Dendritic cell treated with granulocyte-macrophage colony-stimulating factor and Interleukin-4, amounts not matched to agents 40 ng/mL and 50 ng/mL, for 4 days (primary cell): Measurements from ENCODE around the gene NR1H2.

Experiments used
- H3K27ac Mint-ChIP-seq: one replicate; pipeline ENCODE4 v1.8.0; 2022; ENCODE audit warnings: mild to moderate bottlenecking, mixed read lengths
- H3K27me3 Mint-ChIP-seq: one replicate; pipeline ENCODE4 v1.8.0; 2022; ENCODE audit warnings: mild to moderate bottlenecking, mixed read lengths
- H3K36me3 Mint-ChIP-seq: one replicate; pipeline ENCODE4 v1.8.0; 2022; ENCODE audit warnings: low read depth, mixed read lengths
- H3K4me1 Mint-ChIP-seq: one replicate; pipeline ENCODE4 v1.8.0; 2022; ENCODE audit warnings: low read depth, mixed read lengths
- H3K4me3 Mint-ChIP-seq: one replicate; pipeline ENCODE4 v1.8.0; 2022; ENCODE audit warnings: mild to moderate bottlenecking, moderate library complexity, mixed read lengths
- H3K9me3 Mint-ChIP-seq: one replicate; pipeline ENCODE4 v1.8.0; 2022; ENCODE audit warnings: mixed read lengths
- intact Hi-C: fragments of 100-400 bp; cut with micrococcal nuclease; formaldehyde crosslinking; loops from one replicate; pipeline ENCODE4 v1.15.0; 2022

NR1H2 gene

GRCh38 chr19:50413531-50413930 is 37.3 kb downstream of the NR1H2 start:
- peaks cover 69% of the 10 kb centered on the region for H3K36me3 Mint-ChIP-seq
- peaks cover 7% of the 10 kb centered on the region for H3K27me3 Mint-ChIP-seq
- H3K27ac Mint-ChIP-seq, result no peak overlapping the region
- no peak overlapping the region for H3K4me3 Mint-ChIP-seq
- H3K4me1 Mint-ChIP-seq, result peaks cover 34% of the 10 kb centered on the region
- no peaks in the 10 kb centered on the region for H3K9me3 Mint-ChIP-seq
- intact Hi-C loops, result no loop called here

GRCh38 chr19:50414864-50415660 is 38.8 kb downstream of the NR1H2 start:
- Mint-ChIP-seq H3K36me3 (peaks cover 56% of the 10 kb centered on the region), H3K27ac (peak overlapping the region; percentile 86), H3K4me3 (no peak overlapping the region), H3K9me3 (no peaks in the 10 kb centered on the region), H3K4me1 (peaks cover 49% of the 10 kb centered on the region), H3K27me3 (peaks cover 22% of the 10 kb centered on the region)
- intact Hi-C loops, result loop anchor here (1.0 to 5.0 kb wide), 3 partner anchors 16 to 47 kb away; no protein-coding TSS in a partner anchor

GRCh38 chr19:50415661-50416033 is 39.4 kb downstream of the NR1H2 start:
- Mint-ChIP-seq H3K36me3 (peaks cover 51% of the 10 kb centered on the region), H3K27me3 (peaks cover 27% of the 10 kb centered on the region), H3K4me1 (peaks cover 52% of the 10 kb centered on the region), H3K9me3 (no peaks in the 10 kb centered on the region), H3K4me3 (peak overlapping the region; percentile 32), H3K27ac (peak overlapping the region; percentile 86)
- intact Hi-C loops, result loop anchor here (1.0 to 5.0 kb wide), 2 partner anchors 16 to 47 kb away; no protein-coding TSS in a partner anchor

- peaks cover 31% of the 10 kb centered on the region for H3K27me3 Mint-ChIP-seq
- H3K36me3 Mint-ChIP-seq, result peaks cover 44% of the 10 kb centered on the region
- H3K4me1 Mint-ChIP-seq, result peaks cover 52% of the 10 kb centered on the region
- intact Hi-C loops, result loop anchor here (5.0 kb wide), 1 partner anchor 46 kb away; no protein-coding TSS in a partner anchor
- peak overlapping the region; percentile 86 for H3K27ac Mint-ChIP-seq
- H3K9me3 Mint-ChIP-seq, result no peaks in the 10 kb centered on the region
- H3K4me3 Mint-ChIP-seq, result peak overlapping the region; percentile 32
Measured at GRCh38 chr19:50416034-50416977, 40.0 kb downstream of the NR1H2 start.

GRCh38 chr19:50417111-50418081 is 41.1 kb downstream of the NR1H2 start:
- no peak overlapping the region for H3K4me3 Mint-ChIP-seq
- no peaks in the 10 kb centered on the region for H3K9me3 Mint-ChIP-seq
- H3K27ac Mint-ChIP-seq, result no peak overlapping the region
- intact Hi-C loops, result loop anchor here (5.0 kb wide), 1 partner anchor 45 kb away; no protein-coding TSS in a partner anchor
- H3K27me3 Mint-ChIP-seq, result peaks cover 31% of the 10 kb centered on the region
- peaks cover 52% of the 10 kb centered on the region for H3K4me1 Mint-ChIP-seq
- peaks cover 33% of the 10 kb centered on the region for H3K36me3 Mint-ChIP-seq

- intact Hi-C loops, result loop anchor here (5.0 kb wide), 1 partner anchor 44 kb away; no protein-coding TSS in a partner anchor
- Mint-ChIP-seq H3K4me1 (peaks cover 52% of the 10 kb centered on the region), H3K27me3 (peaks cover 31% of the 10 kb centered on the region), H3K4me3 (peak within 1 kb of the TSS; percentile 39), H3K9me3 (no peaks in the 10 kb centered on the region), H3K36me3 (peaks cover 23% of the 10 kb centered on the region), H3K27ac (peak within 1 kb of the TSS; percentile 8)
Measured at GRCh38 chr19:50418176-50419021, 42.1 kb downstream of the NR1H2 start, which contains the start of gene SPIB. Gene SPIB (plus strand): TSS chr19:50418938. CDS start chr19:50418963, 25 bp downstream.

- Mint-ChIP-seq H3K4me1 (peaks cover 52% of the 10 kb centered on the region), H3K27ac (peak overlapping the region; percentile 8), H3K9me3 (no peaks in the 10 kb centered on the region), H3K27me3 (peaks cover 31% of the 10 kb centered on the region), H3K4me3 (peak overlapping the region; percentile 39), H3K36me3 (peaks cover 16% of the 10 kb centered on the region)
- intact Hi-C loops, result loop anchor here (5.0 kb wide), 1 partner anchor 43 kb away; no protein-coding TSS in a partner anchor
Measured at GRCh38 chr19:50419022-50419579, 42.8 kb downstream of the NR1H2 start.

- peaks cover 11% of the 10 kb centered on the region for H3K36me3 Mint-ChIP-seq
- H3K9me3 Mint-ChIP-seq, result no peaks in the 10 kb centered on the region
- no peak overlapping the region for H3K4me3 Mint-ChIP-seq
- peaks cover 47% of the 10 kb centered on the region for H3K4me1 Mint-ChIP-seq
- intact Hi-C loops, result loop anchor here (5.0 kb wide), 1 partner anchor 43 kb away; no protein-coding TSS in a partner anchor
- peaks cover 31% of the 10 kb centered on the region for H3K27me3 Mint-ChIP-seq
- H3K27ac Mint-ChIP-seq, result peak overlapping the region; percentile 8
Measured at GRCh38 chr19:50419580-50420035, 43.4 kb downstream of the NR1H2 start.

- Mint-ChIP-seq H3K27ac (no peak overlapping the region), H3K36me3 (peaks cover 8% of the 10 kb centered on the region), H3K27me3 (peaks cover 31% of the 10 kb centered on the region), H3K4me1 (peaks cover 42% of the 10 kb centered on the region), H3K4me3 (no peak overlapping the region), H3K9me3 (no peaks in the 10 kb centered on the region)
- intact Hi-C loops, result no loop called here
Measured at GRCh38 chr19:50420127-50420526, 43.9 kb downstream of the NR1H2 start.

- Mint-ChIP-seq H3K36me3 (peaks cover 8% of the 10 kb centered on the region), H3K27ac (no peak overlapping the region), H3K9me3 (no peaks in the 10 kb centered on the region), H3K4me3 (no peak overlapping the region), H3K27me3 (peaks cover 31% of the 10 kb centered on the region), H3K4me1 (peaks cover 35% of the 10 kb centered on the region)
- intact Hi-C loops, result no loop called here
Measured at GRCh38 chr19:50420808-50421207, 44.6 kb downstream of the NR1H2 start.

GRCh38 chr19:50422397-50423278 is 46.4 kb downstream of the NR1H2 start:
- peaks cover 8% of the 10 kb centered on the region for H3K36me3 Mint-ChIP-seq
- intact Hi-C loops, result no loop called here
- no peaks in the 10 kb centered on the region for H3K9me3 Mint-ChIP-seq
- H3K27me3 Mint-ChIP-seq, result peaks cover 31% of the 10 kb centered on the region
- H3K4me1 Mint-ChIP-seq, result peaks cover 22% of the 10 kb centered on the region
- peak overlapping the region; percentile 54 for H3K27ac Mint-ChIP-seq
- H3K4me3 Mint-ChIP-seq, result no peak overlapping the region
